Loucy (cell line): ENCODE results near the gene TSPAN9.

Experiments
- H2AFZ ChIP-seq: fragments of 200-600 bp; sonication (generic); 2 replicates; pipeline ENCODE4 v1.6.0; 2016; ENCODE audit warnings: antibody characterized with exemption, mild to moderate bottlenecking, low read length, moderate library complexity
- H3F3A ChIP-seq: fragments of 200-600 bp; 2 replicates; pipeline ENCODE4 v1.6.0; 2016; ENCODE audit warnings: antibody characterized with exemption, low read depth, mild to moderate bottlenecking
- H3K27me3 ChIP-seq: fragments of 200-600 bp; sonication (generic); 2 replicates; pipeline ENCODE4 v1.6.1; 2014; ENCODE audit warnings: low read length, mild to moderate bottlenecking; ENCODE audit not compliant: insufficient read depth, poor library complexity, severe bottlenecking
- H3K36me3 ChIP-seq: fragments of 200-600 bp; sonication (generic); 2 replicates; pipeline ENCODE4 v1.6.1; 2016; ENCODE audit warnings: low read length; ENCODE audit not compliant: insufficient read depth
- H3K4me1 ChIP-seq: fragments of 200-600 bp; sonication (generic); 2 replicates; pipeline ENCODE4 v1.5.1; 2014; ENCODE audit warnings: low read length, mild to moderate bottlenecking; ENCODE audit not compliant: insufficient read depth, poor library complexity, severe bottlenecking
- H3K4me2 ChIP-seq: fragments of 200-600 bp; sonication (generic); 2 replicates; pipeline ENCODE4 v1.6.0; 2014; ENCODE audit warnings: antibody characterized with exemption, low read length, low read depth, mild to moderate bottlenecking; ENCODE audit not compliant: poor library complexity, severe bottlenecking
- H3K4me3 ChIP-seq: fragments of 200-600 bp; sonication (generic); 2 replicates; pipeline ENCODE4 v1.5.1; 2014; ENCODE audit warnings: low read length, mild to moderate bottlenecking, mixed read lengths; ENCODE audit not compliant: poor library complexity, severe bottlenecking
- H3K79me2 ChIP-seq: fragments of 200-600 bp; sonication (generic); 2 replicates; pipeline ENCODE4 v1.6.1; 2014; ENCODE audit warnings: low read length; ENCODE audit not compliant: insufficient read depth
- H3K9ac ChIP-seq: fragments of 200-600 bp; sonication (generic); 2 replicates; pipeline ENCODE4 v1.6.0; 2014; ENCODE audit warnings: mild to moderate bottlenecking, low read depth, low read length, moderate library complexity; ENCODE audit not compliant: poor library complexity, severe bottlenecking
- H3K9me2 ChIP-seq: fragments of 200-600 bp; sonication (generic); replicated peaks from 2 replicates; pipeline ENCODE4 v1.6.1; 2016; ENCODE audit warnings: low read depth, low read length, mixed read lengths
- H3K9me3 ChIP-seq: fragments of 200-600 bp; sonication (generic); 2 replicates; pipeline ENCODE4 v1.6.1; 2014; ENCODE audit warnings: mild to moderate bottlenecking, antibody characterized with exemption, low read length, low read depth; ENCODE audit not compliant: insufficient read depth
- H4K20me1 ChIP-seq: fragments of 200-600 bp; sonication (generic); 2 replicates; pipeline ENCODE4 v1.6.0; 2014; ENCODE audit warnings: antibody characterized with exemption, low read length, mild to moderate bottlenecking; ENCODE audit not compliant: insufficient read depth, poor library complexity, severe bottlenecking
- CTCF ChIP-seq: fragments of 200-600 bp; sonication (generic); conservative IDR thresholded peaks from 2 replicates; pipeline ENCODE4 v1.5.1; 2014; ENCODE audit warnings: mild to moderate bottlenecking, antibody characterized with exemption, low read length
- EZH2phosphoT487 ChIP-seq: fragments of 200-600 bp; IDR thresholded peaks from 2 replicates; pipeline ENCODE4 v1.6.1; 2018; ENCODE audit warnings: antibody characterized with exemption, mild to moderate bottlenecking, moderate library complexity, borderline replicate concordance

The TSPAN9 gene

GRCh38 chr12:3262470-3262869 is 185.3 kb downstream of the TSPAN9 start:
- H3K9me3 ChIP-seq, result no peaks in the 10 kb centered on the region
- no peaks in the 10 kb centered on the region for H3K79me2 ChIP-seq
- H3K27me3 ChIP-seq, result no peaks in the 10 kb centered on the region
- no peaks in the 10 kb centered on the region for H3K4me1 ChIP-seq
- H3F3A ChIP-seq, result no peaks in the 10 kb centered on the region
- no peak overlapping the region for H3K4me3 ChIP-seq
- H4K20me1 ChIP-seq, result no peaks in the 10 kb centered on the region
- no peak overlapping the region for H2AFZ ChIP-seq
- TF ChIP-seq EZH2phosphoT487, result no peak
- TF ChIP-seq CTCF, result no peak
- H3K36me3 ChIP-seq, result no peaks in the 10 kb centered on the region
- no peak overlapping the region for H3K4me2 ChIP-seq
- H3K9me2 ChIP-seq, result no peaks in the 10 kb centered on the region
- H3K9ac ChIP-seq, result no peak overlapping the region

GRCh38 chr12:3263282-3263681 is 186.1 kb downstream of the TSPAN9 start:
- Histone ChIP-seq H4K20me1 (no peaks in the 10 kb centered on the region), H3K4me2 (no peak overlapping the region), H3K4me3 (no peak overlapping the region), H3K79me2 (no peaks in the 10 kb centered on the region), H3K4me1 (no peaks in the 10 kb centered on the region), H2AFZ (no peak overlapping the region), H3K9ac (no peak overlapping the region), H3K9me2 (no peaks in the 10 kb centered on the region), H3K36me3 (no peaks in the 10 kb centered on the region), H3K9me3 (no peaks in the 10 kb centered on the region), H3K27me3 (no peaks in the 10 kb centered on the region), H3F3A (no peaks in the 10 kb centered on the region)
- TF ChIP-seq CTCF (no peak), EZH2phosphoT487 (no peak)

- Histone ChIP-seq H3K79me2 (no peaks in the 10 kb centered on the region), H3K9me2 (no peaks in the 10 kb centered on the region), H3K36me3 (no peaks in the 10 kb centered on the region), H3K9me3 (no peaks in the 10 kb centered on the region), H3F3A (no peaks in the 10 kb centered on the region), H3K4me2 (no peak overlapping the region), H3K9ac (no peak overlapping the region), H4K20me1 (no peaks in the 10 kb centered on the region), H2AFZ (no peak overlapping the region), H3K4me1 (no peaks in the 10 kb centered on the region), H3K4me3 (no peak overlapping the region), H3K27me3 (no peaks in the 10 kb centered on the region)
- TF ChIP-seq EZH2phosphoT487 (no peak), CTCF (no peak)
Observed at GRCh38 chr12:3263939-3264922, 187.1 kb downstream of the TSPAN9 start.
